NK-92 treated with Interleukin-12 subunit alpha and Interleukin-12 subunit beta, amount 100 ng/mL, for 24 hours (cell line): ENCODE results near the gene ZNF417.
"Not testable (repeated sequence)": the region's sequence is repeated elsewhere in the genome, so short reads cannot be mapped to it uniquely, and the experiment has no call there.

ENCODE experiments used
- DNase-seq: peaks from one replicate; lab custom pipeline; 2025; lab: John Stamatoyannopoulos, UW

ZNF417 gene

DNA sequence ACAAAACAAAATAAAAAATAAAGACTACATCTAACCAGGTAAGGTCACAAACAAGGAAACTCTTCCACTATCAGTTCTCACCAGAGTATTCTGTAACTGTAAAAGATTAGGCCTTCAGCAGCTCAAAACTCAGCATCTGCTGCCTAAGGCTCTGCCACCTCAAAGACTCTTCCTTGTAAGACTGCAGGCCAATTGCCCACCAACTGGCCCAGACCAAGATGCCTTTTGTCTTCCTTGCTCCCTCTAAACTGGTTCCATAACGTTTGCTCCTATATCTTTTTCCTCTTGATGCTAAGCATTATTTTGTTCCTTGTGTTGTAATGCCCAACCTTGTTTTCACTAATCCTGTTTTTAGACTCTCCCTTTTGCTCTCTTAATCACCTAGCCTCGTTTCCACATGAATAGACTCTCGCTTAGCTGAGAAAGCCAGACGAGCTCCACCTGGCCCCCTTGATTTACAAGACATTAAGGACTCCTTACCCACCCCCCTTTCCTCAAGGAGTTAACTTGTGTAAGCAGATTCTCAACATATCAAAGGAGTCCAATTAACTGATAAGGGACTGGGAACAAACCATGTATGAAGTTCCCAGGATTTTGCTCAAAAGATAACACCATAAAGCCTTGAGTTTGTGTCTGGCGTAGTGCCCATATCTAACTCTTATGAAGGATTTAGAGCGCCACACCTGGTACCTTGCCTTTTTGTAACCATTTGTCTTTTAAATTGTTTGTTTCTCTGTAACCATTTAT, 29.0 kb downstream of the ZNF417 start:
- no peak for DNase-seq

DNA sequence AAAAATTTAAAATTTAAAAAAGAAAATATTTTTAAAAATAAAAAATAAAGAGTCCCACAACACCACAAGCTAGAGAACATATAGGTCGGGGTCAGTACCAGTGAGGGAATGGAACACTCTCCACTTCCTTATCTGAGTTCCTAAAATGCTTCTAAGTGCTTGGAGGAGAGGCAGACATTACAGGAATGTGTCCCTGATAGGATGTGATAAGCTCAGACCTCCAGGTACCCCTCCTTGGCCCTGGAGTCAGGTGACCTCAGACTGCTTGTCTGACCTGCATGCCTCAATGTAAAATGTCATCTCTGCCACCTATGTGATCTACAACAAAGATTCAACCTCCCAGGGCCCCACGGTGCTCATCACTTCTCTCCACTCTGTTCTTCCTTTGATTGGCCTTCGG, 30.3 kb downstream of the ZNF417 start:
- DNase-seq, result no peak

DNA sequence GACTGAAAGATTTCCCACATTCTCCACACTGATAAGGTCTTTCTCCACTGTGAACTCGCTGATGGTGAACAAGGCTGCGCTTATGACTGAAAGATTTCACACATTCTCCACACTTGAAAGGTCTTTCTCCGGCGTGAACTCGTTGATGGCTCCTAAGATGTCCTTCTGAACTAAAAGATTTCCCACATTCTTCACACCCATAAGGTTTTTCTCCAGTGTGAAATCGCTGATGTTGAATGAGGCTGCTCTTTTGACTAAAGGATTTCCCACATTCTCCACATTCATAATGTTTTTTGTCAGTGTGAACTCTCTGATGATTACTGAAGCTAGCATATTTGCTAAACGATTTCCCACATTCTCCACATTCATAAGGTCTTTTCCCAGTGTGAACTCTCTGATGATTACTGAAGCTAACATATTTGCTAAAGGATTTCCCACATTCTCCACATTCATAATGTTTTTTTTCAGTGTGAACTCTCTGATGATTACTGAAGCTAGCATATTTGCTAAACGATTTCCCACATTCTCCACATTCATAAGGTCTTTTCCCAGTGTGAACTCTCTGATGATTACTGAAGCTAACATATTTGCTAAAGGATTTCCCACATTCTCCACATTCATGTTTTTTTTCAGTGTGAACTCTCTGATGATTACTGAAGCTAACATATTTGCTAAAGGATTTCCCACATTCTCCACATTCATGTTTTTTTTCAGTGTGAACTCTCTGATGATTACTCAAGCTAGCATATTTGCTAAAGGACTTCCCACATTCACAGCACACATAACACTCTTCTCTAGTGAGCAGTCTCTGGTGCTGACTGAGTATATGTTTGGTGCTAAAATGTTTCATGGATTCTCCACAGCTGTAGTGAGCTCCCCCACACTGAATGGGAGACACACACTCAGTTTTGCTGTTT, 42.3 kb downstream of the ZNF417 start:
- not testable (repeated sequence) for DNase-seq

DNA sequence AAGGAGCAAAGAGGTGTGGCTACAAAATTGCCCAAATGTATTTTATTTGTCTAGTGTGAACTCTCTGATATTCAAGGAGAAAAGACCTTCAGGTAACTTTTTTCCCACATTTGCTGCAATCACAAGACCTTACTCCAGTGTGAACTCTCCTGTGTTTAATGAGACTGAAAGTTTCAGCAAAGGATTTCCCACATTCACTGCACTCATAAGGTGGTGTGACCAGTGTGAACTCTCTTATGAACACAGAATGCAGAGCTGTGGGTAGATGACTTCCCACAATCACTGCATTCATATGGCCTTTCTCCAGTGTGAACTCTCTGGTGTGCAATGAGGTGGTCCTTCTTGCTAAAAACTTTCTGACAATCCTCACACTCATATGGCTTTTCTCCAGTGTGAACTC, 43.9 kb downstream of the ZNF417 start:
- DNase-seq, result no peak

- DNase-seq, result no peak
Measured at GRCh38 chr19:57870225-57870624, 46.2 kb downstream of the ZNF417 start.

GRCh38 chr19:57869655-57870054, 46.7 kb downstream of the ZNF417 start:
- not testable (repeated sequence) for DNase-seq

DNA sequence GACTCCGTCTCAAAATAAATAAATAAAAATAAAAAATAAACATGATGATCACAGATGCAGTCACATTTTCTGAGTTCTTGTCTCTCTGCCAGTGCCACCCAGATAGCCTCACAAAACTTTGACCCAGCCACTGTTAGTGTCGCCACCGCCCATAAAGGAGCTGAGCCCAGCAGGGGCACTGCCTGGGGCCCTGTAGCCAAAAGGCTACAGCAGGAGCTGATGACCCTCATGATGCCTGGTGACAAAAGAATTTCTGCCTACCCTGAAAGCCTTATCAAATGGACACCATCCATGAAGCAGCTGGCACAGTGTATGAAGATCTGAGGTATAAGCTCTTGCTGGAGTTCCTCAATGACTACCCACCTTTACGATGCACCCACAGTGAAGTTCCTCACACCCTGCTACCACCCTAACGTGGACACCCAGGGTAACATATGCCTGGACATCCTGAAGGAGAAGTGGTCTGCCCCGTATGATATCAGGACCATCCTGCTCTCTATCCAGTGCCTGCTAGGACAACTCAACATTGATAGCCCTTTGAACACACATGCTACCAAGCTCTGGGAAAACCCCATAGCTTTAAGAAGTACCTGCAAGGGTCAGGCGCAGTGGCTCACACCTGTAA, 48.4 kb downstream of the ZNF417 start:
- DNase-seq, result no peak
